GM12892 (cell line): Measurements from ENCODE around the gene SPATA33.

Experiments used
- POLR2A ChIP-seq: IDR thresholded peaks from 2 replicates; pipeline ENCODE4 v1.6.1; 2011; ENCODE audit warnings: low read depth, low read length, control low read depth
- POLR2AphosphoS5 ChIP-seq: IDR thresholded peaks from 2 replicates; pipeline ENCODE4 v1.6.1; 2011; ENCODE audit warnings: low read depth, low read length, control low read depth
- TAF1 ChIP-seq: IDR thresholded peaks from 2 replicates; pipeline ENCODE4 v1.6.1; 2011; ENCODE audit warnings: low read depth, mild to moderate bottlenecking, control low read depth, low read length, borderline replicate concordance

- TF ChIP-seq POLR2A = no peak
- no peak for TF ChIP-seq POLR2AphosphoS5
- no peak for TF ChIP-seq TAF1
Measured at GRCh38 chr16:89618109-89618998, 39.3 kb upstream of the SPATA33 start.
